HL-60/S4 (cell line): ENCODE data around the gene C6orf136.
"Not testable (repeated sequence)": the region's sequence is repeated elsewhere in the genome, so short reads cannot be mapped to it uniquely, and the experiment has no call there.

Experiments used
- in situ Hi-C: fragments of 300-500 bp; cut with MboI; formaldehyde crosslinking; loops from 2 replicates; pipeline ENCODE4 v1.14.3; 2022; ENCODE audit warnings: low sequenced_read_pairs

Gene C6orf136

GRCh38 chr6:30646450-30647241 lies at the start of gene C6orf136:
Gene C6orf136 (plus strand): TSS chr6:30647133. CDS start chr6:30647232, 99 bp downstream.
- in situ Hi-C loops, result no loop called here

GRCh38 chr6:30597315-30598144 lies 49.4 kb upstream of the C6orf136 start:
- in situ Hi-C loops, result not testable (repeated sequence)

- in situ Hi-C loops, result no loop called here
These were observed 47.9 kb upstream of the C6orf136 start for GRCh38 chr6:30598912-30599624.

GRCh38 chr6:30599625-30600324 lies 47.2 kb upstream of the C6orf136 start:
- in situ Hi-C loops, result no loop called here

- in situ Hi-C loops, result no loop called here
These were observed 46.4 kb upstream of the C6orf136 start for GRCh38 chr6:30600451-30600961.

GRCh38 chr6:30601436-30601814 lies 45.5 kb upstream of the C6orf136 start:
- in situ Hi-C loops, result no loop called here

- in situ Hi-C loops, result no loop called here
These were observed 44.9 kb upstream of the C6orf136 start for GRCh38 chr6:30601815-30602641.

GRCh38 chr6:30603961-30604360 lies 43.0 kb upstream of the C6orf136 start:
- in situ Hi-C loops, result no loop called here

- in situ Hi-C loops, result no loop called here
These were observed 36.9 kb upstream of the C6orf136 start for GRCh38 chr6:30610065-30610464.

GRCh38 chr6:30611150-30611855 lies 35.6 kb upstream of the C6orf136 start:
- in situ Hi-C loops, result no loop called here

- in situ Hi-C loops, result no loop called here
These were observed 35.1 kb upstream of the C6orf136 start for GRCh38 chr6:30611856-30612194.

GRCh38 chr6:30612213-30612612 lies 34.7 kb upstream of the C6orf136 start:
- in situ Hi-C loops, result no loop called here

- in situ Hi-C loops, result no loop called here
These were observed 34.2 kb upstream of the C6orf136 start for GRCh38 chr6:30612687-30613248.

GRCh38 chr6:30613251-30614043 lies 33.5 kb upstream of the C6orf136 start:
- in situ Hi-C loops, result no loop called here

- in situ Hi-C loops, result no loop called here
These were observed 32.7 kb upstream of the C6orf136 start for GRCh38 chr6:30614044-30614842.

GRCh38 chr6:30614843-30615218 lies 32.1 kb upstream of the C6orf136 start:
- in situ Hi-C loops, result no loop called here

GRCh38 chr6:30615219-30615957 lies 31.5 kb upstream of the C6orf136 start:
- in situ Hi-C loops, result no loop called here
